Measurements from ENCODE around the gene CYP46A1.

Gene CYP46A1

GRCh38 chr14:99747582-99748330 lies 63.7 kb downstream of the CYP46A1 start:
- no peak for FAIRE-seq

GRCh38 chr14:99748529-99748928 lies 64.4 kb downstream of the CYP46A1 start:
- no peak for FAIRE-seq

- FAIRE-seq, result no peak
These were observed 65.0 kb downstream of the CYP46A1 start for GRCh38 chr14:99749142-99749541.

- no peak for FAIRE-seq
These were observed 65.9 kb downstream of the CYP46A1 start for GRCh38 chr14:99749763-99750715.

- FAIRE-seq, result no peak
These were observed 66.8 kb downstream of the CYP46A1 start for GRCh38 chr14:99750746-99751450.

- no peak for FAIRE-seq
These were observed 67.7 kb downstream of the CYP46A1 start for GRCh38 chr14:99751539-99752485.

- peak; percentile 85 for FAIRE-seq
These were observed 68.5 kb downstream of the CYP46A1 start for GRCh38 chr14:99752486-99753121.

GRCh38 chr14:99753225-99754140 lies 69.4 kb downstream of the CYP46A1 start:
- no peak for FAIRE-seq

- FAIRE-seq, result no peak
These were observed 70.3 kb downstream of the CYP46A1 start for GRCh38 chr14:99754141-99755067.

GRCh38 chr14:99755068-99755405 lies 70.9 kb downstream of the CYP46A1 start:
- no peak for FAIRE-seq

- no peak for FAIRE-seq
These were observed 71.8 kb downstream of the CYP46A1 start for GRCh38 chr14:99755629-99756603.

- FAIRE-seq, result no peak
These were observed 72.7 kb downstream of the CYP46A1 start for GRCh38 chr14:99756796-99757195.

GRCh38 chr14:99757331-99758070 lies 73.4 kb downstream of the CYP46A1 start:
- peak; percentile 96 for FAIRE-seq

- FAIRE-seq, result peak; percentile 98
These were observed 74.2 kb downstream of the CYP46A1 start for GRCh38 chr14:99758121-99758821.

GRCh38 chr14:99758872-99759545 lies 74.9 kb downstream of the CYP46A1 start:
- FAIRE-seq, result no peak

- no peak for FAIRE-seq
These were observed 75.4 kb downstream of the CYP46A1 start for GRCh38 chr14:99759546-99759925.
